ENCODE measurements around the gene MYT1.
"Not testable (repeated sequence)": the region's sequence is repeated elsewhere in the genome, so short reads cannot be mapped to it uniquely, and the experiment has no call there.

The MYT1 gene

DNA sequence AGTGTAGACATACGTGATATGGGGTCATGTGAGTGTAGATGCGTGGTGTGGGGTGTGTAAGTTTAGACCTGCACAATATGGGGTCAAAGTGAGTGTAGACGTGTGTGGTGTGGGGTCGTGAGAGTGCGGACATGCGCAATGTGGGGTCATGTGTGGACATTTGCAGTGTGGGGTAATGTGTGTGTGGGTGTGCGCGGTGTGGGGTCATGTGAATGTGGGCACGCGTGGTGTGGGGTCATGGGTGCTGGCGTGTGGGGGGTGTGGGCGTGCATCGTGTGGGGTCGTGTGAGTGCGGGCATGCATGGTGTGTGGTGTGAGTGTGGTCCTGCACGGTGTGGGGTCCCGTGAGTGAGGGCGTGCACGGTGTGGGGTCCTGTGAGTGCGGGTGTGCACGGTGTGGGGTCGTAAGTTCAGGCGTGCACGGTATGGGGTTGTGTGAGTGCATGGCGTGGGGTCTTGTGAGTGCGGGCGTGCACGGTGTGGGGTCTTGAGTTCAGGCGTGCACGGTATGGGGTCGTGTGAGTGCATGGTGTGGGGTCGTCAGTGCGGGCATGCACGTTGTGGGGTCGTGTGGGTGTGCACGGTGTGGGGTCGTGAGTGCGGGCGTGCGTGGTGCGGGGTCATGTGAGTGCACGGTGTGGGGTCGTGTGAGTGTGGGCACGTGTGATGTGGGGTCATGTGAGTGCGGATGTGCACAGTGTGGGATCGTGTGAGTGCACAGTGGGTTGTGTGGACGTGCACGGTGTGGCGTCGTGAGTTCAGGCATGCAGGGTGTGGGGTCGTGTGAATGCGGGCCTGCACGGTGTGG, 105.6 kb downstream of the MYT1 start:
- no peak for DNase-seq (ENCODE audit: low spot score)

- no peak for DNase-seq (ENCODE audit: low spot score)
These were observed 107.4 kb downstream of the MYT1 start for GRCh38 chr20:64271636-64272035.

- DNase-seq (ENCODE audit: low spot score) = no peak
These were observed 108.9 kb downstream of the MYT1 start for GRCh38 chr20:64273109-64273508.

- no peak for DNase-seq (ENCODE audit: low spot score)
These were observed 112.6 kb downstream of the MYT1 start for GRCh38 chr20:64276817-64277216.

- DNase-seq (ENCODE audit: low spot score) = no peak
These were observed 113.5 kb downstream of the MYT1 start for GRCh38 chr20:64277571-64278316.

GRCh38 chr20:64278317-64278681, 114.0 kb downstream of the MYT1 start:
- DNase-seq (ENCODE audit: low spot score) = no peak

DNA sequence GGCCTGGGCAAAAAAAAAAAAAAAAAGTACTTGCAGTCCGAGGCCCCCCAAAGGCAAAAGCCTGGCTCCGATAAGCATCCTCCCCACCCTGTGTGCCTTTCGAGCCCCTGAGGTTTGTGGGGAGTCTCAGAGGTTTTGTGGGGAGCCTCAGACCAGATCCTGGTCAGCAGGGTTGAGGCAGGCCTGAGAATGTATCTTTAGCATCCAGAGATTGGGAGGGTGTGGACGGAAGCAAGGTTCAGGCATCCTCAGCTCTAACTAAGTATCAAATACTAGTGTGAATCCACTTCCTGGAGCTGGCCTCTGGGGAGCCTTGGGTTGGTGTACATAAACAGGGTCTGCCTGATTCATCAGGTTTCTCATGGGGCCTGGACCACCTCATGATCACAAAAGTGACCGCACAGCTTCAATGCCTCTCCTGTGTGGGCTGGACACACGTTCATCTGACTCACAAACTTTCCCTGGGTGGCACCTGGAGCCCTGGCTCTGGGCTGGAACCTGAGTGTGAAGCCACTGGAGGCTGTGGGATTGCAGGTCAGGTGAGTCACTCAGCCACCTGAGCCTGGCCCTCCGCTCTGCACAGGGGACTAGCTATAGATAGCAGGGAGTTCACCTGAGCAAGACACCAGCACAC, 115.7 kb downstream of the MYT1 start:
- DNase-seq (ENCODE audit: low spot score) = no peak

- DNase-seq (ENCODE audit: low spot score) = no peak
These were observed 116.2 kb downstream of the MYT1 start for GRCh38 chr20:64280460-64280843.

DNA sequence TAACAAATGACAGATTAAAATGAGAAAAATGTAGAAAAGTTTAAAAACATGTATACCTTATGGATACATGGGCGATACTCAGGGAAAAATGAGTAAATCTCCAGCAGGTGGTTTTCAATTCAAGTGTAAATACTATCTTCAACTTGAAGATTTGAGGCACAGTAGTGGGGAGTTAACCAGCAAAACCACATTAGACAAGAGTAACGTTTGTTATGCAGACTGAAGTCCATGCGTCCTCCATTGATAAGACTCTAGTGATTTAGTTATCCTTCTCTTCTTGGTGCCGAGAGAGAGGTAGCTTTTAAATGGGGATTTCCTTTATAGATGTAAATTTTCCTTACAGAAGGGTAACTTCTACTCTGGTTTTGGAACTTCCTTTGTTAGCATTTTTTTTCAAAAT, 119.4 kb downstream of the MYT1 start:
- no peak for DNase-seq (ENCODE audit: low spot score)

- DNase-seq (ENCODE audit: low spot score) = peak; percentile 29
These were observed 121.6 kb downstream of the MYT1 start for GRCh38 chr20:64285579-64286446.

GRCh38 chr20:64286447-64287263, 122.4 kb downstream of the MYT1 start:
- not testable (repeated sequence) for DNase-seq (ENCODE audit: low spot score)

GRCh38 chr20:64287264-64287590, 123.0 kb downstream of the MYT1 start:
- not testable (repeated sequence) for DNase-seq (ENCODE audit: low spot score)

All from AG20443 (cell line).